Kidney epithelial cell (primary cell): ENCODE data around the gene FAAH. TPM values are rescaled to one million over a fixed set of nuclear protein-coding genes. Genes with fewer than 3 reads are reported as not detected.
"Not testable (repeated sequence)": the region's sequence is repeated elsewhere in the genome, so short reads cannot be mapped to it uniquely, and the experiment has no call there.

Source experiments
- DNase-seq: peaks from one replicate; pipeline ENCODE4 v3.0.0-alpha.2; 2010; ENCODE audit warnings: low read depth
- H3K27me3 ChIP-seq: 2 replicates; pipeline ENCODE4 v1.6.0; 2011; ENCODE audit warnings: low read length; ENCODE audit not compliant: control insufficient read depth, insufficient read depth
- H3K36me3 ChIP-seq: 2 replicates; pipeline ENCODE4 v1.5.1; 2011; ENCODE audit warnings: low read length; ENCODE audit not compliant: control insufficient read depth, insufficient read depth
- H3K4me3 ChIP-seq: 2 replicates; pipeline ENCODE4 v1.5.1; 2011; ENCODE audit warnings: low read depth, mild to moderate bottlenecking, control low read depth, low read length
- CTCF ChIP-seq: IDR thresholded peaks from 2 replicates; pipeline ENCODE4 v1.5.1; 2011; ENCODE audit warnings: mild to moderate bottlenecking, moderate library complexity, low read length, control low read depth, inconsistent platforms; ENCODE audit not compliant: insufficient read depth, poor library complexity, severe bottlenecking
- total RNA-seq: library from RNA; depleted of rRNA; stranded (reverse); fragments of >200 nt; gene quantifications from 2 replicates; pipeline ENCODE4 v1.2.3, GENCODE V29; 2015

FAAH gene
- 8.5 and 16.6 TPM in 2 replicates for total RNA-seq

GRCh38 chr1:46394108-46394871 lies at the start of gene FAAH:
Gene FAAH (plus strand): TSS chr1:46394317. CDS start chr1:46394349, 32 bp downstream.
- no peak for TF ChIP-seq CTCF
- H3K36me3 ChIP-seq = no peaks in the 10 kb centered on the region
- H3K27me3 ChIP-seq = peaks cover 8% of the 10 kb centered on the region
- DNase-seq = no peak
- peak within 1 kb of the TSS; percentile 41 for H3K4me3 ChIP-seq

- H3K36me3 ChIP-seq = peaks cover 1% of the 10 kb centered on the region
- no peak for DNase-seq
- no peak for TF ChIP-seq CTCF
- no peaks in the 10 kb centered on the region for H3K27me3 ChIP-seq
- H3K4me3 ChIP-seq = no peak overlapping the region
These were observed 49.6 kb upstream of the FAAH start for GRCh38 chr1:46344481-46344880.

- TF ChIP-seq CTCF = no peak
- peaks cover 1% of the 10 kb centered on the region for H3K36me3 ChIP-seq
- DNase-seq = no peak
- no peak overlapping the region for H3K4me3 ChIP-seq
- no peaks in the 10 kb centered on the region for H3K27me3 ChIP-seq
These were observed 48.8 kb upstream of the FAAH start for GRCh38 chr1:46345281-46345680.

GRCh38 chr1:46352363-46352762 lies 41.8 kb upstream of the FAAH start:
- DNase-seq = no peak
- H3K27me3 ChIP-seq = no peaks in the 10 kb centered on the region
- H3K36me3 ChIP-seq = no peaks in the 10 kb centered on the region
- H3K4me3 ChIP-seq = no peak overlapping the region
- no peak for TF ChIP-seq CTCF

GRCh38 chr1:46355920-46356319 lies 38.2 kb upstream of the FAAH start:
- H3K27me3 ChIP-seq, H3K4me3 ChIP-seq, DNase-seq, H3K36me3 ChIP-seq: not testable (repeated sequence)

GRCh38 chr1:46362158-46362557 lies 32.0 kb upstream of the FAAH start:
- H3K36me3 ChIP-seq = no peaks in the 10 kb centered on the region
- no peaks in the 10 kb centered on the region for H3K27me3 ChIP-seq
- no peak for TF ChIP-seq CTCF
- DNase-seq = no peak
- no peak overlapping the region for H3K4me3 ChIP-seq
